Fibroblast of villous mesenchyme (primary cell): ENCODE measurements around the gene MMP20. TPM values are rescaled to one million over a fixed set of nuclear protein-coding genes. Genes with fewer than 3 reads are reported as not detected.

ENCODE experiments used
- DNase-seq: peaks from one replicate; pipeline ENCODE4 v3.0.0-alpha.2; 2010; ENCODE audit warnings: low read depth
- H3K4me3 ChIP-seq: 2 replicates; pipeline ENCODE4 v1.5.1; 2011; ENCODE audit warnings: low read depth, mild to moderate bottlenecking, low read length
- CTCF ChIP-seq: IDR thresholded peaks from 2 replicates; pipeline ENCODE4 v1.5.1; 2012; ENCODE audit warnings: low read depth, mild to moderate bottlenecking, low read length; ENCODE audit not compliant: insufficient read depth
- total RNA-seq: library from RNA; depleted of rRNA; stranded (reverse); fragments of >200 nt; gene quantifications from 2 replicates; pipeline ENCODE4 v1.2.3, GENCODE V29; 2012

MMP20 gene
- total RNA-seq, 1 donor: not detected

- no peak for DNase-seq
- no peak for TF ChIP-seq CTCF
- no peak overlapping the region for H3K4me3 ChIP-seq
Observed at GRCh38 chr11:102589047-102589459, 36.1 kb downstream of the MMP20 start.

GRCh38 chr11:102587722-102588121, 37.4 kb downstream of the MMP20 start:
- no peak for TF ChIP-seq CTCF
- no peak for DNase-seq
- H3K4me3 ChIP-seq: no peak overlapping the region

- H3K4me3 ChIP-seq: no peak overlapping the region
- no peak for DNase-seq
- no peak for TF ChIP-seq CTCF
Observed at GRCh38 chr11:102583141-102583873, 41.8 kb downstream of the MMP20 start.

- DNase-seq: no peak
- no peak overlapping the region for H3K4me3 ChIP-seq
- TF ChIP-seq CTCF: no peak
Observed at GRCh38 chr11:102582140-102582539, 43.0 kb downstream of the MMP20 start.

DNA sequence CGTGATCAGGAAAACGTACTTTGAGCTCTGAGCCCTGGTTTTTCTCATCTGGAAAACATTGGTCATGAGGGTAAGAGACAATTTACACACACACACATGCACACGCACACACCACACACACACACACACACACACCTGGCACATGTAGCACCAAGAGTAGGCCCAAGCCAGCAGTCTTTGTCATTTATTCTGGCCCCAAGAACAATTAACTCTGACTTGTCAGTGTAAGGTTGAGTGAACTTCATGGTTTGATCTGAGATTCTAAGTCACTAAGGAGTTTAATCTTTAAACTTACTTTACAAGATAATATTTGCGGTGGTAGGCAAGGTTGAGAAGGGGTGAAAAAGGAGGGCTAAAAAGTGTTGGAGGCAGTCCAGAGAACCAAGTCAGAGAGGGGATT, 44.1 kb downstream of the MMP20 start:
- H3K4me3 ChIP-seq: no peak overlapping the region
- no peak for DNase-seq
- TF ChIP-seq CTCF: no peak

GRCh38 chr11:102580185-102580951, 44.8 kb downstream of the MMP20 start:
- no peak for TF ChIP-seq CTCF
- no peak overlapping the region for H3K4me3 ChIP-seq
- no peak for DNase-seq

DNA sequence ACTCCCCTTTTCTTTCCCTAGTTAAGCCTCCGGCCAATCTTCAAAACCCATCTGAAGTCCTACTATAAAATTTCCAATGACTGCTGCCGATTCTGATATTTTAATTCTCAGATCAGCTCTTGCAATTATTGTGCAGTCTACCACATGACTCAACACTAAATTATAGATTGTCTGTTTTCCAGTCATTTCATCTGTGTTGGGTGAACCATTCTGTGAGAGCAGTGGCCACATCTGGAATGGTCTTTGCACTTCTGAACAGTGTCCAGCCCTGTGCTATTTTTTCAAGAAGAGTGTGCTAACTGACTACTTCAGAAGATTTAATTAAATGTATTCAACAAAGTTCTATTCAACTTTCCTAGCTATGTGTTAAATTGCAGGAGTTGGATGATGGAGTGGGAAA, 47.4 kb downstream of the MMP20 start:
- DNase-seq: no peak
- H3K4me3 ChIP-seq: no peak overlapping the region
- no peak for TF ChIP-seq CTCF
